HG03565 (cell line): ENCODE data around the gene HLA-G.
"Not testable (repeated sequence)": the region's sequence is repeated elsewhere in the genome, so short reads cannot be mapped to it uniquely, and the experiment has no call there.

Experiments
- ATAC-seq: cut with Tn5 transposase; IDR thresholded peaks from one replicate; pipeline ENCODE4 v1.9.1; 2021; ENCODE audit warnings: mild to moderate bottlenecking, moderate library complexity; ENCODE audit not compliant: unreplicated experiment

Gene HLA-G

GRCh38 chr6:29864037-29864810, 36.6 kb downstream of the HLA-G start:
- no peak for ATAC-seq

GRCh38 chr6:29865631-29866030, 38.0 kb downstream of the HLA-G start:
- ATAC-seq: no peak

GRCh38 chr6:29870104-29870503, 42.5 kb downstream of the HLA-G start:
- no peak for ATAC-seq

GRCh38 chr6:29872791-29873190, 45.2 kb downstream of the HLA-G start:
- ATAC-seq: no peak

GRCh38 chr6:29875257-29875656, 47.6 kb downstream of the HLA-G start:
- no peak for ATAC-seq

- not testable (repeated sequence) for ATAC-seq
These were observed 48.1 kb downstream of the HLA-G start for GRCh38 chr6:29875734-29876133.
